ENCODE data around the gene DUS1L.
A peak's percentile ranks its signal among the peaks of the same experiment; 100 is the strongest.

The DUS1L gene

GRCh38 chr17:82038796-82039409, 26.7 kb downstream of the DUS1L start:
- peak; percentile 84 for DNase-seq

- DNase-seq, result no peak
Measured at GRCh38 chr17:82037889-82038195, 27.8 kb downstream of the DUS1L start.

- DNase-seq, result peak; percentile 95
Measured at GRCh38 chr17:82037092-82037888, 28.3 kb downstream of the DUS1L start, which contains the start of gene DCXR. TSS of gene DCXR (minus strand) at chr17:82037697. CDS start at chr17:82037682, 15 bp downstream.

- no peak for DNase-seq
Measured at GRCh38 chr17:82036634-82037091, 28.9 kb downstream of the DUS1L start.

- DNase-seq, result no peak
Measured at GRCh38 chr17:82035956-82036633, 29.5 kb downstream of the DUS1L start.

GRCh38 chr17:82035488-82035887, 30.1 kb downstream of the DUS1L start:
- no peak for DNase-seq

- DNase-seq, result no peak
Measured at GRCh38 chr17:82034371-82035011, 31.1 kb downstream of the DUS1L start.

GRCh38 chr17:82033359-82034085, 32.1 kb downstream of the DUS1L start:
- DNase-seq, result no peak

GRCh38 chr17:82031885-82032627, 33.5 kb downstream of the DUS1L start:
- no peak for DNase-seq

GRCh38 chr17:82031303-82031884, 34.2 kb downstream of the DUS1L start, which contains the start of gene RAC3:
TSS of gene RAC3 (plus strand) at chr17:82031678. CDS start at chr17:82031762, 84 bp downstream.
- no peak for DNase-seq

- peak; percentile 71 for DNase-seq
Measured at GRCh38 chr17:82030470-82031302, 34.9 kb downstream of the DUS1L start.

GRCh38 chr17:82029990-82030469, 35.6 kb downstream of the DUS1L start:
- no peak for DNase-seq

- DNase-seq, result no peak
Measured at GRCh38 chr17:82029391-82029790, 36.2 kb downstream of the DUS1L start.

GRCh38 chr17:82028966-82029365, 36.6 kb downstream of the DUS1L start:
- no peak for DNase-seq

GRCh38 chr17:82028246-82028645, 37.4 kb downstream of the DUS1L start:
- no peak for DNase-seq

GRCh38 chr17:82025401-82026107, 40.0 kb downstream of the DUS1L start:
- DNase-seq, result no peak

GRCh38 chr17:82024859-82025258, 40.7 kb downstream of the DUS1L start:
- no peak for DNase-seq

GRCh38 chr17:82023447-82024241, 42.0 kb downstream of the DUS1L start:
- DNase-seq, result peak; percentile 28

- DNase-seq, result peak; percentile 99
Measured at GRCh38 chr17:82022981-82023446, 42.6 kb downstream of the DUS1L start, which contains the start of gene LRRC45. TSS of gene LRRC45 (plus strand) at chr17:82023305. CDS start at chr17:82023644, 339 bp downstream.

Measured in MV-4-11 (cell line).